PFSK-1 (cell line): ENCODE measurements around the gene ILDR2.

Experiments used
- FOXP2 ChIP-seq: optimal IDR thresholded peaks from 2 replicates; pipeline ENCODE3; 2011; ENCODE audit warnings: borderline replicate concordance, control low read depth, inconsistent platforms; ENCODE audit not compliant: insufficient read depth; ENCODE audit errors: extremely low read length, extremely low read depth
- POLR2AphosphoS5 ChIP-seq: IDR thresholded peaks from 2 replicates; pipeline ENCODE4 v1.6.1; 2012; ENCODE audit warnings: low read depth, mild to moderate bottlenecking, control low read depth, low read length, moderate library complexity
- SIN3A ChIP-seq: IDR thresholded peaks from 2 replicates; pipeline ENCODE4 v1.6.1; 2012; ENCODE audit warnings: mild to moderate bottlenecking, low read length, moderate library complexity, borderline replicate concordance; ENCODE audit not compliant: insufficient read depth

GRCh38 chr1:166952002-166952746 is 23.2 kb downstream of the ILDR2 start:
- no peak for TF ChIP-seq POLR2AphosphoS5
- no peak for TF ChIP-seq SIN3A
- no peak for TF ChIP-seq FOXP2
